Measurements from ENCODE around the gene TMEM164. TPM values are rescaled to one million over a fixed set of nuclear protein-coding genes. Genes with fewer than 3 reads are reported as not detected.

Gene TMEM164
- total RNA-seq, 2 experiments from 2014 or later, result 11.9 to 12.0 TPM

DNA sequence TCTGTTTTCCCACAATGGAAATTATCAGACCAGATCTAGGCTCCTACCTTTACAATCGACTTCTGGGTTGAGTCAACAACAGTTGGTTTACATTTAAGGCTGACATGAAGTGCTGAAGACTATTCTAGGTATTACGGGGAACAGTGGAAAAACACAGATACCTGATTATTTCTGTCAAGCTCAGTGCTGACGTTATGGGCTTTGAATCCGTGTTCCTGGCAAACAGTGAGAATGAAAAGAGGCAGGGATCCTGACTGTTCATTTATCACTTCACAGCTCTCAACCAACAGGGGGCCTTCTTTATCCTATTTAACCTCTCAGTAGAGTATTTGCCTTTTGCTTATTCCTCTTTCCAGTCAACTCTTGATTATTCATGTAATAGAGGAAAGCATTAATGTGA is 43.1 kb downstream of the TMEM164 start:
- H3K36me3 Mint-ChIP-seq (ENCODE audit: low read depth), result peaks cover 2% of the 10 kb centered on the region
- H3K4me3 Mint-ChIP-seq, result no peak overlapping the region
- H3K27me3 Mint-ChIP-seq (ENCODE audit: low read depth), result no peaks in the 10 kb centered on the region
- intact Hi-C loops (cut with micrococcal nuclease), result no loop called here
- H3K9me3 Mint-ChIP-seq, result no peaks in the 10 kb centered on the region
- H3K4me1 Mint-ChIP-seq (ENCODE audit: low read depth), result peaks cover 33% of the 10 kb centered on the region
- CTCF ChIA-PET, result no interaction called here
- H3K27ac Mint-ChIP-seq, result no peak overlapping the region
- no peak for DNase-seq

DNA sequence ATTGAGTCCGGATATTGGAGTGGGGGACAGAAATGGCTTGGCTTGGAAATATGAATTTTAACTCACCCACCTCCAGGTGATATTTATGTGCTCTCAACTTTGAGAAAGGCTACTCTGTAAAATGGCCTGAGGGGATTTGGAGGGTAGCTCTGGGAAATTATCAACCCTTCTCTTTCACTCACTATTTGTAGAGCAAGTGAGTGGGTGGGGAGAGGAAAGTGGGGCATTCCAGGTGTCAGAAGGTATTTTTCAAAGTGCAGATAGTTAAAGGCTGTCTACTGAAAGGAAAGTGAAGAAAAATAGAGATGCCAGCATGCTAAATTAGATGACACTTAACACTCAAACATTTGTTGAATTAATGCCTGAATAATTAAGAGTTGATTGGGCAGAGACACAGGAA is 44.1 kb downstream of the TMEM164 start:
- no peak overlapping the region for H3K4me3 Mint-ChIP-seq
- CTCF ChIA-PET, result no interaction called here
- intact Hi-C loops (cut with micrococcal nuclease), result no loop called here
- peaks cover 29% of the 10 kb centered on the region for H3K4me1 Mint-ChIP-seq (ENCODE audit: low read depth)
- H3K27ac Mint-ChIP-seq, result no peak overlapping the region
- no peaks in the 10 kb centered on the region for H3K9me3 Mint-ChIP-seq
- no peaks in the 10 kb centered on the region for H3K27me3 Mint-ChIP-seq (ENCODE audit: low read depth)
- no peak for DNase-seq
- peaks cover 2% of the 10 kb centered on the region for H3K36me3 Mint-ChIP-seq (ENCODE audit: low read depth)

DNA sequence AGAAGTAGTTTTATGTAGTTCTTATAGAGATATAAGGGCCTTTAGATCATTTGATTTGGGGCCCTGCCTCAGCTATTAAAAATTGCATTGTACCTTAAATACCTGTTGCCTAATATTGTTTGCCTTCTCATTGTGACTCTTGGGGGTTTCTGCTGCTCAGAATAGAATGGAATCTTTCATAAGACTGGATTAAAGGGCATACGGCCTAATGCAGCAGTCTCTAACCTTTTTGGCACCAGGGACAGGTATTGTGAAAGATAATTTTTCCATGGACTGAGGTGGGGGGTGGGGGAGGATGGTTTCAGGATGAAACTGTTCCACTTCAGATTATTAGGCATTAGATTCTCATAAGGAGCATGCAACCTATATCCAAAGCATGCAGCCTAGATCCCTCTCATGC is 46.2 kb downstream of the TMEM164 start:
- intact Hi-C loops (cut with micrococcal nuclease), result no loop called here
- CTCF ChIA-PET, result no interaction called here
- H3K27ac Mint-ChIP-seq, result no peak overlapping the region
- H3K27me3 Mint-ChIP-seq (ENCODE audit: low read depth), result no peaks in the 10 kb centered on the region
- peaks cover 13% of the 10 kb centered on the region for H3K4me1 Mint-ChIP-seq (ENCODE audit: low read depth)
- H3K36me3 Mint-ChIP-seq (ENCODE audit: low read depth), result peaks cover 4% of the 10 kb centered on the region
- no peak for DNase-seq
- H3K4me3 Mint-ChIP-seq, result no peak overlapping the region
- no peaks in the 10 kb centered on the region for H3K9me3 Mint-ChIP-seq

DNA sequence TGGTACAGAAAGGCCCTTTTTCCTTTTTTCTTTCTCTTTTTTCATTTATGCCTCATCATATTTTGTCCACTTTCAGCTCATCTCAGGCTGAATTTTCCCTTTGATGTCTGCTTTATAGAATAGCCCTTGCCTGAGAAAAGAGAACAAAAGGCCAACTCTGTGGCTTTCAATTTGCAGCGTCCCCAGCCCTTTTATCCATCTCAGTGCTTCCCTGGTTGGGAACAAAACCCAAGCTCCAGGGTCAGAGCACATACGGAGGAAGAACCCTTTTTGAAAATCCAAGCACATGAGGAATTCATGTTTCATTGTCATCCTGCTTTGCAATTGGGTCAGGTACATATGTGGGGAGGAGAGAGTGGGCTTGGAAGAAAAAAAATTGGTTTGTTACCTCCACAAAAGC is 47.5 kb downstream of the TMEM164 start:
- Mint-ChIP-seq H3K27me3 (ENCODE audit: low read depth) (no peaks in the 10 kb centered on the region), H3K4me1 (ENCODE audit: low read depth) (peaks cover 13% of the 10 kb centered on the region), H3K4me3 (no peak overlapping the region), H3K27ac (no peak overlapping the region), H3K9me3 (peaks cover 2% of the 10 kb centered on the region), H3K36me3 (ENCODE audit: low read depth) (peaks cover 7% of the 10 kb centered on the region)
- CTCF ChIA-PET, result no interaction called here
- intact Hi-C loops (cut with micrococcal nuclease), result no loop called here
- no peak for DNase-seq

DNA sequence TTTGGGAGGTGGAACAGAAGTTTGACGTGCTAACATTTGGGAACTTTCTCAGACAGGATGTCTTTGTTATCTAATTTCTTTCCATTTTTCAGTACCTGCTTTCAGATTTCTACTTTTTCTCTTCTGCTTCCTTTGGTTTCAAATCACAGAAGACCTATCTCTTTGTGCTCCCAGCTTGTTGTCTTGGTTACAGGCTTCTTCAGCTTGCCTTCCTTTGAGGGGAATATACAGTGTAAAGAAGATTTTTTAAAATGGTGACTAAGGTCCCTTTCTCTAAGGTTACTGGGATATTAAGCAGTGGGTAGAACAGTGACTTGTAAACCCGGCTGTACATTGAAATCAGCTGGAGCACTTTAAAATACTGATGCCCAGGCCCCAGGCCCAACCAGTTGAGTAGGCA is 48.0 kb downstream of the TMEM164 start:
- H3K4me3 Mint-ChIP-seq, result no peak overlapping the region
- H3K9me3 Mint-ChIP-seq, result peaks cover 2% of the 10 kb centered on the region
- H3K27ac Mint-ChIP-seq, result no peak overlapping the region
- intact Hi-C loops (cut with micrococcal nuclease), result no loop called here
- peaks cover 16% of the 10 kb centered on the region for H3K4me1 Mint-ChIP-seq (ENCODE audit: low read depth)
- no peaks in the 10 kb centered on the region for H3K27me3 Mint-ChIP-seq (ENCODE audit: low read depth)
- peaks cover 10% of the 10 kb centered on the region for H3K36me3 Mint-ChIP-seq (ENCODE audit: low read depth)
- CTCF ChIA-PET, result no interaction called here
- DNase-seq, result no peak

DNA sequence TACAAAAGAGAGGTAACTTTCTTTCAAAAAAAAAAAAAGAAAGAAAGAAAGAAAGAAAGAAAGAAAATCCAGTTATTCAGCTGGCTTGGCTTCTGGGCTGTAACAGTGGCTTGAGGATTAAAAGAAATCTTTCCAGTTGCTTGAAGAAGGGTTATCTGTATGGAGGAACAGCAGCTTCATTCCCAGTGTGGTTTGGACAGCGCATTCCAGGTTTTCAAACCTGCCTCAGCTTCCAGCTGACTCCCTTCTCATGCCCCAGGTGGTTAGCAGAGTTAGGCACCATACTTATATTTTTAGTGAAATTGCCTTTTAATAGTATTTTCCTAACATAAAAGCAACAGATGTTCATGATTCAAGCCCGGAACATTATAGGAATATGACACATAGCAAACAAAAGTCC is 48.6 kb downstream of the TMEM164 start:
- intact Hi-C loops (cut with micrococcal nuclease), result no loop called here
- H3K27me3 Mint-ChIP-seq (ENCODE audit: low read depth), result no peaks in the 10 kb centered on the region
- peaks cover 10% of the 10 kb centered on the region for H3K36me3 Mint-ChIP-seq (ENCODE audit: low read depth)
- no peak for DNase-seq
- peaks cover 19% of the 10 kb centered on the region for H3K4me1 Mint-ChIP-seq (ENCODE audit: low read depth)
- no peak overlapping the region for H3K27ac Mint-ChIP-seq
- H3K9me3 Mint-ChIP-seq, result peaks cover 2% of the 10 kb centered on the region
- CTCF ChIA-PET, result interaction anchor here (0.6 kb wide), 1 partner anchor 389 kb away, joined by 3 read pairs; no protein-coding TSS in a partner anchor
- no peak overlapping the region for H3K4me3 Mint-ChIP-seq

DNA sequence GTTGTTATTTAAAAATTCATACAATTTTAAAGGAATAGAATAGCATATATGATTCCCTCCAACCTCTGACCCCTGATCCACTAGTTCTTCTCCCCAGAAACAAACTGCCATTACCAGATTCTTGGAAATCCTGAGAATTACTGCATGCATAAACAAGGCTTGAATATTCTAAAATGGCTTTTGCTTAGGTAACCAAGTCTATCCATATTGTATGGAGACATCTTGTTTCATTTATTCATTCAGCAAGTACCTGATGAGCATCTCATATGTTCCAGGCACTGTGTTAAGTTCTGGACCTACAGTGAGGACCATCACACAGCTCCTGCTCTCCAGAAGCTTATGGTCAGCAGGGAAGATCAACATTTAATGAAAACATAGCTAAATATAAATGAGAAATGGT is 49.4 kb downstream of the TMEM164 start:
- DNase-seq, result no peak
- intact Hi-C loops (cut with micrococcal nuclease), result no loop called here
- H3K4me3 Mint-ChIP-seq, result no peak overlapping the region
- no peak overlapping the region for H3K27ac Mint-ChIP-seq
- peaks cover 10% of the 10 kb centered on the region for H3K36me3 Mint-ChIP-seq (ENCODE audit: low read depth)
- H3K27me3 Mint-ChIP-seq (ENCODE audit: low read depth), result no peaks in the 10 kb centered on the region
- H3K9me3 Mint-ChIP-seq, result peaks cover 2% of the 10 kb centered on the region
- CTCF ChIA-PET, result interaction anchor here (0.7 kb wide), 1 partner anchor 1347 kb away, joined by 4 read pairs; no protein-coding TSS in a partner anchor
- H3K4me1 Mint-ChIP-seq (ENCODE audit: low read depth), result peaks cover 18% of the 10 kb centered on the region

DNA sequence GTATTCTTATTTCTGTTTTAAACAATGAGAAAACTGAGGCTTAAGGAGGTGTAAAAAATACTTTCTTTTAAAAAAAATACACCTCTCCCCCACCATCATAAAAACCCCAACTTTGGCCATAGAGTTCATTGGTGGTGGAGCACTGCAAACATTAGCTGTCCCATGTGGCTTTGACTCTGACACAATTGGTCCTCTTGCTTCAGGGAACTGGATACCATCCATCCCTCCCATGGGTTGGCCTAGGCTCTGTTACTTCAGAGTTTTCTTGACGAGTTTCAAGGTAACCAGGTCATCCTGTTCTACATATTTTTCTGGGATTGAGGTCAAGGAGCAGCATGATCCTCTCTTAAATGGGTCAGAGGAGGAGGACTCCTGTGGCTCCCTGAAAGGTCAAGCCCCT is 50.5 kb downstream of the TMEM164 start:
- no peak overlapping the region for H3K4me3 Mint-ChIP-seq
- intact Hi-C loops (cut with micrococcal nuclease), result no loop called here
- peaks cover 10% of the 10 kb centered on the region for H3K36me3 Mint-ChIP-seq (ENCODE audit: low read depth)
- H3K27ac Mint-ChIP-seq, result no peak overlapping the region
- DNase-seq, result no peak
- CTCF ChIA-PET, result no interaction called here
- peaks cover 15% of the 10 kb centered on the region for H3K4me1 Mint-ChIP-seq (ENCODE audit: low read depth)
- H3K27me3 Mint-ChIP-seq (ENCODE audit: low read depth), result no peaks in the 10 kb centered on the region
- peaks cover 2% of the 10 kb centered on the region for H3K9me3 Mint-ChIP-seq

DNA sequence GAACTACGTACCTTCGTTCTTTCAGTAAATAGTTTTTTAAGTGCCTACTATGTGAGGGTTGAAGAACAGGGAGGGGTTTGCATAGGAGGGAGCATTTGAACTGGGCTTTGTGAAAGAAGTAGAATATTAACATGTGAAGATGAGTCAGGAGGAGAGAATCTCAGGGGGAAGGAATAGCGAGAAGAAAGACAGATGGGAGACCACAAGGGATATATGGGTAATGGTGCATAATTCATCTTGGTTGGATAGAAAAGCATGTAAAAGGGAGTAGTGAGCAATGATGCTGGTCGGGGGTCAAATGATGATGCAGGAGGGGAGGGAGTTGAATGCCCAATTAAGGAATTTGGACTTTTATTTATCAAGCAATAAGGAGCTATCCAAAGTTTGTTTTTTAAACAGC is 52.7 kb downstream of the TMEM164 start:
- no peak overlapping the region for H3K4me3 Mint-ChIP-seq
- H3K27ac Mint-ChIP-seq, result no peak overlapping the region
- CTCF ChIA-PET, result no interaction called here
- DNase-seq, result no peak
- peaks cover 2% of the 10 kb centered on the region for H3K9me3 Mint-ChIP-seq
- intact Hi-C loops (cut with micrococcal nuclease), result no loop called here
- peaks cover 12% of the 10 kb centered on the region for H3K4me1 Mint-ChIP-seq (ENCODE audit: low read depth)
- peaks cover 10% of the 10 kb centered on the region for H3K36me3 Mint-ChIP-seq (ENCODE audit: low read depth)
- no peaks in the 10 kb centered on the region for H3K27me3 Mint-ChIP-seq (ENCODE audit: low read depth)

DNA sequence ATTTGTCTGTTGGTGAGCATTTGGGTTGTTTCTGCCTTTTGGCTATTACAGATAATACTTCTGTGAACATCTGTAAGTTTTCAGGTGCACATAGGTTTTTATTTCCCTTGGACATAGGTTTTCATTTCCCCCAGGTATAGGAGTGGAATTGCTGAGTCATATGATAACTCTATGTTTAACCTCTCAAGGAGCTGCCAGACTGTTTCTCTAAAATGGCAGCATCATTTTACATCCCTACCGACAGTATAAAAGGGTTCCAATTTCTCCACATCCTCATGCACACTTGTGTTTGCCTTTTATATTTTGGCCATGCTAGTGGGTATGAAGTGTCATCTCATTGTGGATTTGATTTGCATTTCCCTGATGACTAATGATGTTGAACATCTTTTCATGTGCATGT is 53.5 kb downstream of the TMEM164 start:
- H3K27ac Mint-ChIP-seq, result no peak overlapping the region

DNA sequence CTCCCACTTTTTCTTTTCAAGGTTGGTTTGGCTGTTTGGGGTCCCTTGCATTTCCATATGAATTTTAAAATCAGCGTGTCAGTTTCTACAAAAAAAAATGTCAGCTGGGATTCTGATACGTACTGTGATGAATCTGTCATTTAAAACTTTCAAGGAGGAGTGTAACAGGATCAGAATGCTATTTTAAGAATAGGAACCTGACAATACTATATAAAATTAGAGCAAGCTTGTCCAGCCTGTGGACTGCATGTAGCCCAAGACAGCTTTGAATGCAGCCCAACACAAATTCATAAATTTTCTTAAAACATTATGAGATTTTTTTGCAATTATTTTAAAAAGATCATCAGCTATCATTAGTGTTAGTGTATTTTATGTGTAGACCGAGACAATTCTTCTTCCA is 56.5 kb downstream of the TMEM164 start:
- Mint-ChIP-seq H3K27ac (no peak overlapping the region), H3K36me3 (ENCODE audit: low read depth) (peaks cover 5% of the 10 kb centered on the region), H3K9me3 (no peaks in the 10 kb centered on the region), H3K27me3 (ENCODE audit: low read depth) (no peaks in the 10 kb centered on the region), H3K4me3 (no peak overlapping the region), H3K4me1 (ENCODE audit: low read depth) (peaks cover 14% of the 10 kb centered on the region)
- DNase-seq, result no peak
- CTCF ChIA-PET, result interaction anchor here (0.6 kb wide), 1 partner anchor 1968 kb away, joined by 3 read pairs; the partner anchor contains the start of genes ATG4A and PSMD10
- intact Hi-C loops (cut with micrococcal nuclease), result no loop called here

More for the DNA sequence above, 53.5 kb downstream of the TMEM164 start:
- no peak overlapping the region for H3K4me3 Mint-ChIP-seq
- no peak for DNase-seq
- no peaks in the 10 kb centered on the region for H3K27me3 Mint-ChIP-seq (ENCODE audit: low read depth)
- peaks cover 2% of the 10 kb centered on the region for H3K9me3 Mint-ChIP-seq
- H3K4me1 Mint-ChIP-seq (ENCODE audit: low read depth), result peaks cover 12% of the 10 kb centered on the region
- peaks cover 10% of the 10 kb centered on the region for H3K36me3 Mint-ChIP-seq (ENCODE audit: low read depth)
- CTCF ChIA-PET, result no interaction called here
- intact Hi-C loops (cut with micrococcal nuclease), result no loop called here

DNA sequence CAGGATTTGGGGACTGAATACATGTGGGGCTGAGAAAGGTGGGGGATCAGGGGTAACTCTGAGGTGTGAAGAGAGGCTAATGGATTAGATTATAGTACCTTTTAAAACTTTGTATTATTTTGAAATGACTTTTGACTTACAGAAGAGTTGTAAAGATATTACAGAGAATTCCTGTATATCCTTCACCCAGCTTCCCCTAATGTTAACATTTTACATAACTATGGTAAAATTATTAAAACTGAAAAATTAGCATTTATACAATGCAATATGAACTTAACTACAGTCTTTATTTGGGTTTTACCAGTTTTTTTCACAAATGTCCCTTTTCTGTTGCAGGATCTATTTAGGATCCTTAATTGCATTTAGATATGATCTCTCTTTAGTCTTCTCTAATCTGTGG is 57.4 kb downstream of the TMEM164 start:
- Mint-ChIP-seq H3K4me1 (ENCODE audit: low read depth) (peaks cover 14% of the 10 kb centered on the region), H3K27me3 (ENCODE audit: low read depth) (no peaks in the 10 kb centered on the region), H3K27ac (no peak overlapping the region), H3K36me3 (ENCODE audit: low read depth) (peaks cover 5% of the 10 kb centered on the region), H3K9me3 (no peaks in the 10 kb centered on the region), H3K4me3 (no peak overlapping the region)
- CTCF ChIA-PET, result no interaction called here
- DNase-seq, result no peak
- intact Hi-C loops (cut with micrococcal nuclease), result no loop called here

DNA sequence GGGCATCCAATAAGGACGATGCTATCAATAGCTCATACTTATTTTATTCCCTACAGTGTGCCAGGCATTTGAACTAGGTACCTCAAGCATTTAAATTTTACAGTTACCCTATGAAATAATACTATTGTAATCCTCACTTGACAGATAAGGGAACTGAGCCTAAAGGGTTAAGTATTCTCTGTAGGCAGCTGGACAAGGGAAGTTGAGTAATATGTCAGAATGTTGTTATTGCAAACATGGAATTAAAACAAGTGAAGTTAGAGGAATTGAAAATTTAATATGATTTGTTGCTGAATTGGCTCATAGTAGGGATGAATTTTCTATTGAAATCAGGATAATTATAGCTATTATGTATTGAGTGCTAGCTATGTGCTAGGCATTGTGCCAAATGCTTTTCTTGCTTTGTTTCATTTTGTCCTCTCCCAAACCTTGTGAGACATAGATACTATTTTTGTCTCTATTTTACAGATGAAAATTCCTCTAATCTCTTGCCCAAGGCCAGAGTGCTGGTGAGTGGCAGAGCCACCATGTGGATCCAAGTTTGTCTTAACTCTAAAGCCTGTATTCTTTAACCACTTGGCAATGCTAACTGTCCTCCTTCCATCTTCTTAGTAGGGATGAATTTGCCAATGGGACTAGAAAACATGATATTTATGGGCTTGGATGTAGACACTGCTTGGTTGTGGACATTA is 58.1 kb downstream of the TMEM164 start:
- peaks cover 2% of the 10 kb centered on the region for H3K36me3 Mint-ChIP-seq (ENCODE audit: low read depth)
- CTCF ChIA-PET, result no interaction called here
- DNase-seq, result no peak

More for the DNA sequence above, 58.1 kb downstream of the TMEM164 start:
- Mint-ChIP-seq H3K27ac (no peak overlapping the region), H3K4me1 (ENCODE audit: low read depth) (peaks cover 11% of the 10 kb centered on the region), H3K9me3 (no peaks in the 10 kb centered on the region), H3K4me3 (no peak overlapping the region), H3K27me3 (ENCODE audit: low read depth) (no peaks in the 10 kb centered on the region)
- intact Hi-C loops (cut with micrococcal nuclease), result no loop called here
